ENCODE measurements around the gene SLC30A7.
"Not testable (repeated sequence)": the region's sequence is repeated elsewhere in the genome, so short reads cannot be mapped to it uniquely, and the experiment has no call there.

The SLC30A7 gene

GRCh38 chr1:100933555-100933954 is 37.7 kb downstream of the SLC30A7 start:
- not testable (repeated sequence) for H3K9me3 ChIP-seq (ENCODE audit: control insufficient read depth, insufficient read depth, low read length); H3K4me3 ChIP-seq (ENCODE audit: low read length); H3K27me3 ChIP-seq (ENCODE audit: control insufficient read depth, insufficient read depth, low read length); DNase-seq (ENCODE audit: low read depth, low spot score); H3K36me3 ChIP-seq (ENCODE audit: control insufficient read depth, insufficient read depth, low read length); H3K4me1 ChIP-seq (ENCODE audit: control insufficient read depth, insufficient read depth, low read length); H3K27ac ChIP-seq (ENCODE audit: low read length)
- no CpG with 5 or more reads among the region's 2 CpGs for WGBS (ENCODE audit: insufficient coverage, insufficient read length)

- Histone ChIP-seq H3K27me3 (ENCODE audit: control insufficient read depth, insufficient read depth, low read length) (no peaks in the 10 kb centered on the region), H3K9me3 (ENCODE audit: control insufficient read depth, insufficient read depth, low read length) (no peaks in the 10 kb centered on the region), H3K4me1 (ENCODE audit: control insufficient read depth, insufficient read depth, low read length) (no peaks in the 10 kb centered on the region), H3K4me3 (ENCODE audit: low read length) (no peak overlapping the region), H3K36me3 (ENCODE audit: control insufficient read depth, insufficient read depth, low read length) (peaks cover 2% of the 10 kb centered on the region; the same call in 1 of the 2 replicates), H3K27ac (ENCODE audit: low read length) (no peak overlapping the region)
- DNase-seq (ENCODE audit: low read depth, low spot score): no peak
Measured at GRCh38 chr1:100936194-100936967, 40.5 kb downstream of the SLC30A7 start.

GRCh38 chr1:100941098-100941527 is 45.2 kb downstream of the SLC30A7 start:
- Histone ChIP-seq H3K27me3 (ENCODE audit: control insufficient read depth, insufficient read depth, low read length) (no peaks in the 10 kb centered on the region), H3K4me3 (ENCODE audit: low read length) (no peak overlapping the region), H3K36me3 (ENCODE audit: control insufficient read depth, insufficient read depth, low read length) (peaks cover 2% of the 10 kb centered on the region; the same call in 1 of the 2 replicates), H3K9me3 (ENCODE audit: control insufficient read depth, insufficient read depth, low read length) (no peaks in the 10 kb centered on the region), H3K27ac (ENCODE audit: low read length) (no peak overlapping the region), H3K4me1 (ENCODE audit: control insufficient read depth, insufficient read depth, low read length) (no peaks in the 10 kb centered on the region)
- no CpG with 5 or more reads among the region's 1 CpG for WGBS (ENCODE audit: insufficient coverage, insufficient read length)
- DNase-seq (ENCODE audit: low read depth, low spot score): no peak

GRCh38 chr1:100941580-100942216 is 45.8 kb downstream of the SLC30A7 start:
- Histone ChIP-seq H3K4me1 (ENCODE audit: control insufficient read depth, insufficient read depth, low read length) (no peaks in the 10 kb centered on the region), H3K4me3 (ENCODE audit: low read length) (no peak overlapping the region), H3K9me3 (ENCODE audit: control insufficient read depth, insufficient read depth, low read length) (no peaks in the 10 kb centered on the region), H3K36me3 (ENCODE audit: control insufficient read depth, insufficient read depth, low read length) (peaks cover 2% of the 10 kb centered on the region; the same call in 1 of the 2 replicates), H3K27me3 (ENCODE audit: control insufficient read depth, insufficient read depth, low read length) (no peaks in the 10 kb centered on the region), H3K27ac (ENCODE audit: low read length) (no peak overlapping the region)
- DNase-seq (ENCODE audit: low read depth, low spot score): no peak
- WGBS (ENCODE audit: insufficient coverage, insufficient read length): no CpG with 5 or more reads among the region's 9 CpGs

GRCh38 chr1:100942304-100943046 is 46.6 kb downstream of the SLC30A7 start:
- peaks cover 2% of the 10 kb centered on the region; the same call in 1 of the 2 replicates for H3K36me3 ChIP-seq (ENCODE audit: control insufficient read depth, insufficient read depth, low read length)
- no peak for DNase-seq (ENCODE audit: low read depth, low spot score)
- H3K4me1 ChIP-seq (ENCODE audit: control insufficient read depth, insufficient read depth, low read length): no peaks in the 10 kb centered on the region
- no peak overlapping the region for H3K4me3 ChIP-seq (ENCODE audit: low read length)
- H3K27me3 ChIP-seq (ENCODE audit: control insufficient read depth, insufficient read depth, low read length): no peaks in the 10 kb centered on the region
- WGBS (ENCODE audit: insufficient coverage, insufficient read length): no CpG with 5 or more reads among the region's 2 CpGs
- no peaks in the 10 kb centered on the region for H3K9me3 ChIP-seq (ENCODE audit: control insufficient read depth, insufficient read depth, low read length)
- no peak overlapping the region for H3K27ac ChIP-seq (ENCODE audit: low read length)

- Histone ChIP-seq H3K9me3 (ENCODE audit: control insufficient read depth, insufficient read depth, low read length) (no peaks in the 10 kb centered on the region), H3K4me3 (ENCODE audit: low read length) (no peak overlapping the region), H3K27me3 (ENCODE audit: control insufficient read depth, insufficient read depth, low read length) (no peaks in the 10 kb centered on the region), H3K4me1 (ENCODE audit: control insufficient read depth, insufficient read depth, low read length) (no peaks in the 10 kb centered on the region), H3K36me3 (ENCODE audit: control insufficient read depth, insufficient read depth, low read length) (peaks cover 2% of the 10 kb centered on the region; the same call in 1 of the 2 replicates), H3K27ac (ENCODE audit: low read length) (no peak overlapping the region)
- DNase-seq (ENCODE audit: low read depth, low spot score): no peak
- WGBS (ENCODE audit: insufficient coverage, insufficient read length): no CpG with 5 or more reads among the region's 1 CpG
Measured at GRCh38 chr1:100943533-100943932, 47.6 kb downstream of the SLC30A7 start.

GRCh38 chr1:100946064-100946463 is 50.2 kb downstream of the SLC30A7 start:
- DNase-seq (ENCODE audit: low read depth, low spot score); H3K9me3 ChIP-seq (ENCODE audit: control insufficient read depth, insufficient read depth, low read length); H3K4me1 ChIP-seq (ENCODE audit: control insufficient read depth, insufficient read depth, low read length); H3K27me3 ChIP-seq (ENCODE audit: control insufficient read depth, insufficient read depth, low read length); H3K4me3 ChIP-seq (ENCODE audit: low read length); H3K36me3 ChIP-seq (ENCODE audit: control insufficient read depth, insufficient read depth, low read length); H3K27ac ChIP-seq (ENCODE audit: low read length): not testable (repeated sequence)
- no CpG with 5 or more reads among the region's 3 CpGs for WGBS (ENCODE audit: insufficient coverage, insufficient read length)

GRCh38 chr1:100947816-100948215 is 51.9 kb downstream of the SLC30A7 start:
- no CpG with 5 or more reads among the region's 3 CpGs for WGBS (ENCODE audit: insufficient coverage, insufficient read length)

GRCh38 chr1:100948721-100949405 is 53.0 kb downstream of the SLC30A7 start:
- WGBS (ENCODE audit: insufficient coverage, insufficient read length): no CpG with 5 or more reads among the region's 7 CpGs
- not testable (repeated sequence) for H3K4me3 ChIP-seq (ENCODE audit: low read length)

More at GRCh38 chr1:100947816-100948215, 51.9 kb downstream of the SLC30A7 start:
- not testable (repeated sequence) for H3K27ac ChIP-seq (ENCODE audit: low read length); H3K4me1 ChIP-seq (ENCODE audit: control insufficient read depth, insufficient read depth, low read length); DNase-seq (ENCODE audit: low read depth, low spot score); H3K36me3 ChIP-seq (ENCODE audit: control insufficient read depth, insufficient read depth, low read length); H3K27me3 ChIP-seq (ENCODE audit: control insufficient read depth, insufficient read depth, low read length); H3K9me3 ChIP-seq (ENCODE audit: control insufficient read depth, insufficient read depth, low read length); H3K4me3 ChIP-seq (ENCODE audit: low read length)

GRCh38 chr1:100949515-100950158 is 53.7 kb downstream of the SLC30A7 start:
- not testable (repeated sequence) for DNase-seq (ENCODE audit: low read depth, low spot score); H3K36me3 ChIP-seq (ENCODE audit: control insufficient read depth, insufficient read depth, low read length); H3K4me1 ChIP-seq (ENCODE audit: control insufficient read depth, insufficient read depth, low read length); H3K4me3 ChIP-seq (ENCODE audit: low read length); H3K9me3 ChIP-seq (ENCODE audit: control insufficient read depth, insufficient read depth, low read length); H3K27ac ChIP-seq (ENCODE audit: low read length); H3K27me3 ChIP-seq (ENCODE audit: control insufficient read depth, insufficient read depth, low read length)
- no CpG with 5 or more reads among the region's 9 CpGs for WGBS (ENCODE audit: insufficient coverage, insufficient read length)

More at GRCh38 chr1:100948721-100949405, 53.0 kb downstream of the SLC30A7 start:
- not testable (repeated sequence) for H3K27ac ChIP-seq (ENCODE audit: low read length); H3K9me3 ChIP-seq (ENCODE audit: control insufficient read depth, insufficient read depth, low read length); DNase-seq (ENCODE audit: low read depth, low spot score); H3K4me1 ChIP-seq (ENCODE audit: control insufficient read depth, insufficient read depth, low read length); H3K27me3 ChIP-seq (ENCODE audit: control insufficient read depth, insufficient read depth, low read length); H3K36me3 ChIP-seq (ENCODE audit: control insufficient read depth, insufficient read depth, low read length)

Measured in iPS DF 6.9 (cell line).